HepG2 (cell line): ENCODE measurements around the gene NPTXR. TPM values are rescaled to one million over a fixed set of nuclear protein-coding genes. Genes with fewer than 3 reads are reported as not detected.

ENCODE experiments used
- ATAC-seq: fragments of 200-7000 bp; cut with Tn5 transposase; 3 replicates; pipeline ENCODE4 v1.9.1; 2020; ENCODE audit warnings: mild to moderate bottlenecking, moderate library complexity
- BruUV-seq: library from RNA; stranded (reverse); fragments of 400-500 nt; replicated peaks from 2 replicates; lab custom pipeline; 2021; lab: Mats Ljungman, UMichigan
- CTCF ChIA-PET: fragments of 300-600 bp; formaldehyde crosslinking; extraction: SDS; loops from one replicate; lab custom pipeline; 2021; ENCODE audit warnings: low total read pairs, inconsistent platforms, low intra/inter-chr PET ratio; lab: Yijun Ruan, JAX
- POLR2A ChIA-PET: fragments of 350-600 bp; sonication (Branson Sonifier 250); formaldehyde crosslinking; loops from one replicate; lab custom pipeline; 2020; ENCODE audit warnings: antibody characterized with exemption, inconsistent platforms; lab: Yijun Ruan, JAX
- DNase-seq: peaks from one replicate; pipeline ENCODE4 v3.0.0-alpha.2; 2015; ENCODE audit warnings: low spot score
- FAIRE-seq: peaks from 3 replicates; lab custom pipeline; 2011; peaks lifted over from hg19 to GRCh38; lab: Jason Lieb, UNC
- H2AFZ ChIP-seq: one replicate; pipeline ENCODE4 v1.6.1; 2011; ENCODE audit warnings: low read length, inconsistent platforms
- H3K27ac ChIP-seq: fragments of 300-600 bp; 3 replicates; pipeline ENCODE4 v1.8.0; 2011; ENCODE audit warnings: mixed run types, mild to moderate bottlenecking, mixed read lengths, low read length, inconsistent platforms; ENCODE audit not compliant: insufficient read depth; ENCODE audit errors: extremely low read length
- H3K27me3 ChIP-seq, 2 experiments: fragments of 200-600 bp in 1 of 2; 2 replicates in 1 of 2; 3 replicates in 1 of 2; pipeline versions ENCODE4 v1.6.0 to v1.8.0; 2011; ENCODE audit warnings: low read length in 2 of 2, mild to moderate bottlenecking in 2 of 2, moderate library complexity in 2 of 2, inconsistent platforms in 1 of 2; ENCODE audit not compliant: insufficient read depth in 2 of 2, control insufficient read depth in 1 of 2
- H3K36me3 ChIP-seq, 2 experiments: fragments of 200-600 bp in 1 of 2; replicated peaks in 1 of 2; 2 replicates in 1 of 2; 3 replicates in 1 of 2; pipeline versions ENCODE4 v1.5.1 to v1.8.0; 2011; ENCODE audit warnings: low read length in 2 of 2, inconsistent platforms in 1 of 2; ENCODE audit not compliant: insufficient read depth in 2 of 2, control insufficient read depth in 1 of 2
- H3K4me1 ChIP-seq: 2 replicates; pipeline ENCODE4 v1.5.1; 2012; ENCODE audit warnings: low read length, inconsistent platforms; ENCODE audit not compliant: insufficient read depth
- H3K4me2 ChIP-seq: 2 replicates; pipeline ENCODE4 v1.6.0; 2011; ENCODE audit warnings: low read depth, low read length, inconsistent platforms
- H3K4me3 ChIP-seq, 3 experiments: fragments of 200-600 bp in 1 of 3; sonication (generic), shearing (Covaris generic) in 1 of 3; replicated peaks in 1 of 3; 2 replicates each; pipeline ENCODE4 v1.5.1; 2011 to 2016; ENCODE audit warnings: low read length in 3 of 3, inconsistent platforms in 2 of 3, low read depth in 2 of 3, mild to moderate bottlenecking in 2 of 3, control low read depth in 1 of 3, mixed read lengths in 1 of 3; ENCODE audit not compliant: insufficient read depth in 1 of 3
- H3K79me2 ChIP-seq: one replicate; pipeline ENCODE4 v1.6.1; 2011; ENCODE audit warnings: low read length, inconsistent platforms; ENCODE audit not compliant: insufficient read depth
- H3K9ac ChIP-seq: 2 replicates; pipeline ENCODE4 v1.6.0; 2011; ENCODE audit warnings: mild to moderate bottlenecking, low read depth, low read length, inconsistent platforms; ENCODE audit not compliant: insufficient read depth
- H3K9me3 ChIP-seq: 2 replicates; pipeline ENCODE4 v1.5.1; 2012; ENCODE audit warnings: mild to moderate bottlenecking, low read length
- H4K20me1 ChIP-seq: 2 replicates; pipeline ENCODE4 v1.6.0; 2011; ENCODE audit warnings: inconsistent platforms, mild to moderate bottlenecking, low read length, moderate library complexity; ENCODE audit not compliant: insufficient read depth
- ESRRA ChIP-seq: sonication (generic); formaldehyde crosslinking; IDR thresholded peaks from 2 replicates; pipeline ENCODE4 v1.5.1; 2020; ENCODE audit warnings: mild to moderate bottlenecking, low read depth, missing genetic modification reagents
- HNRNPH1 ChIP-seq: fragments of 200-400 bp; formaldehyde crosslinking; optimal IDR thresholded peaks from 2 replicates; pipeline ENCODE3; 2017; ENCODE audit warnings: mild to moderate bottlenecking, low read depth, low read length
- MEIS1 ChIP-seq: sonication (generic); formaldehyde crosslinking; IDR thresholded peaks from 2 replicates; pipeline ENCODE4 v1.9.0; 2021; ENCODE audit warnings: mild to moderate bottlenecking, missing genetic modification reagents, moderate library complexity, borderline replicate concordance
- NR1H2 ChIP-seq: sonication (generic); formaldehyde crosslinking; IDR thresholded peaks from 2 replicates; pipeline ENCODE4 v1.8.1; 2022; ENCODE audit warnings: low read depth, missing genetic modification reagents, borderline replicate concordance
- RFXAP ChIP-seq: sonication (generic); formaldehyde crosslinking; IDR thresholded peaks from 2 replicates; pipeline ENCODE4 v1.4.0; 2020; ENCODE audit warnings: missing genetic modification reagents, borderline replicate concordance
- SPEN ChIP-seq: sonication (generic); formaldehyde crosslinking; IDR thresholded peaks from 2 replicates; pipeline ENCODE4 v1.5.1; 2020; ENCODE audit warnings: low read depth, mild to moderate bottlenecking, missing genetic modification reagents
- SRSF1 ChIP-seq: fragments of 200-400 bp; formaldehyde crosslinking; optimal IDR thresholded peaks from 2 replicates; pipeline ENCODE3; 2017; ENCODE audit warnings: mild to moderate bottlenecking, low read depth, low read length, moderate library complexity
- ZBTB7A ChIP-seq: sonication (generic); formaldehyde crosslinking; IDR thresholded peaks from 2 replicates; pipeline ENCODE4 v1.8.0; 2022; ENCODE audit warnings: mild to moderate bottlenecking, missing genetic modification reagents
- ZFX ChIP-seq: sonication (generic); formaldehyde crosslinking; IDR thresholded peaks from 2 replicates; pipeline ENCODE4 v1.4.0; 2020; ENCODE audit warnings: mild to moderate bottlenecking, low read depth, missing genetic modification reagents, moderate library complexity
- ZNF253 ChIP-seq: sonication (generic); formaldehyde crosslinking; IDR thresholded peaks from 2 replicates; pipeline ENCODE4 v1.8.0; 2022; ENCODE audit warnings: mild to moderate bottlenecking, missing genetic modification reagents, borderline replicate concordance
- ZNF558 ChIP-seq: sonication (generic); formaldehyde crosslinking; IDR thresholded peaks from 2 replicates; pipeline ENCODE4 v1.9.0; 2022; ENCODE audit warnings: mild to moderate bottlenecking, missing genetic modification reagents, borderline replicate concordance
- ZNF629 ChIP-seq: sonication (generic); formaldehyde crosslinking; conservative IDR thresholded peaks from 2 replicates; pipeline ENCODE4 v1.5.0; 2020; ENCODE audit warnings: missing genetic modification reagents
- ZSCAN9 ChIP-seq: IDR thresholded peaks from 2 replicates; pipeline ENCODE4 v1.6.1; 2016; ENCODE audit warnings: borderline replicate concordance
- WGBS: methylation state at CpG from one replicate; pipeline ENCODE4 v1.1.6; 2017; ENCODE audit warnings: low lambda C conversion rate; 5-methylcytosine and 5-hydroxymethylcytosine counted together
- in situ Hi-C: cut with HindIII; loops from 2 replicates; pipeline ENCODE4 v1.10.0; 2017; ENCODE audit warnings: low pct_unique_long_range_greater_than_20kb; ENCODE audit not compliant: extremely low pct_ligation_motif_present
- intact Hi-C: fragments of 100-400 bp; cut with micrococcal nuclease; formaldehyde crosslinking; loops from one replicate; pipeline ENCODE4 v1.10.0; 2022; ENCODE audit not compliant: unreplicated experiment
- polyA plus RNA-seq, 8 experiments: library from polyadenylated mRNA; depleted of rRNA in 3 of 8; stranded (reverse) in 7 of 8; unstranded in 1 of 8; fragments of >200 nt; fragmentation: Illumina TruSeq in 4 of 8; extraction: Trizol in 4 of 8; gene quantifications; 2 replicates each; pipeline versions ENCODE4 v1.2.1 to v1.2.3, GENCODE V29; 2011 to 2016; ENCODE audit warnings: low read depth in 4 of 8, missing spikeins in 1 of 8, mixed read lengths in 1 of 8; ENCODE audit not compliant: insufficient read depth in 1 of 8
- total RNA-seq, 5 experiments: library from RNA; depleted of rRNA; stranded (reverse); fragments of >200 nt; fragmentation: Illumina TruSeq; extraction: Trizol; gene quantifications; 2 replicates each; pipeline ENCODE4 v1.2.3, GENCODE V29; 2016; ENCODE audit warnings: low read depth in 1 of 5
- TF ChIP-seq, protein P1 (sequence below): sonication (generic); formaldehyde crosslinking; IDR thresholded peaks from 2 replicates; pipeline ENCODE4 v1.4.0; 2020; ENCODE audit warnings: mild to moderate bottlenecking, missing genetic modification reagents

Gene NPTXR
- total and polyA plus RNA-seq, 2 of the 13 experiments (the other 11 are each of a cell fraction or from before 2014, with no cell fraction given), result 2.6 to 4.8 TPM

- TF ChIP-seq SPEN (CRISPR knock-in tag) (peak; percentile 62; the same call in 1 of the 2 replicates), ZSCAN9 (CRISPR knock-in tag) (peak; percentile 28; the same call in 1 of the 2 replicates), NR1H2 (CRISPR knock-in tag) (no peak), RFXAP (CRISPR knock-in tag) (peak; percentile 22; the same call in 1 of the 2 replicates)
These were observed 599 bp downstream of the NPTXR start (continued) for GRCh38 chr22:38843201-38843656.

DNA sequence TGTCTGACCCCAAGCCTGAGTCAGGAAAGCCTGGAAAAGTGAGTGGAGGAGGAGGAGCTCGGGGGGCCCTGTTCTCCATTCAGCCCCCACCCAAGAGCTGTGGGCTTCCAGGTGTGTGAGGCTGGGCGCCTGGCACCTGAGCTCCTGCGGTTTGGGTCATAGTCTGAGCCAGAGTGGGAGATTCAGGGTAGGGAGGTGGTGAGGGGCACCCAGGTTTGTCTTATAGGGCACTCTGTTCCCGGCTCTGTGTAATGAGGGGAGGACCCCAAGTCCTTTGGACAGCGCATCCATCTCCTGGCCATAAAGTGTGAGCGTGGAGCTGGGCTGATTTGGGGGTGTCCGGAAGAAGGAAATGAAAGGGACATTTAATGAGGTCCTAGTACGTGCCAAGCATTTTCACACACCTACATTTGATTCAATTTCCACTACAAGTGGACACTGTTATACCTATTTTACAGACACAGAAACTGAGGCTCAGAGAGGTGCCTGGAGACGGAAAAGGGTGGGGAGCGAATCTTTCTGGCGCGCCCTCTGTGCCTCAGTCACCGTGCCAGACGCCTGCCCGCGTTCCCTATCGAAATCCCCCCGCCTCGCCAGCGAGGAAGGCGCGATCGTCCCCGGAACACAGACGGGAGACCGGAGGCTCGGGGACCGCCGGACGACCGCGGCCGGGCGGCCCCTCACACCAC, 1.2 kb downstream of the NPTXR start:
- DNase-seq (no peak), ATAC-seq (no peak), FAIRE-seq (no peak)
- Histone ChIP-seq H3K36me3 (no peaks in the 10 kb centered on the region), H2AFZ (no peak overlapping the region), H4K20me1 (no peaks in the 10 kb centered on the region), H3K4me2 (peak overlapping the region; percentile 74), H3K9ac (peak overlapping the region; percentile 67), H3K79me2 (no peaks in the 10 kb centered on the region), H3K4me3 (peak overlapping the region; percentile 32 to 83 (median 45)), H3K27me3 (peaks cover 0 to 4% of the 10 kb centered on the region in 2 experiments; a peak in 2 of 5 replicates), H3K4me1 (peaks cover 72% of the 10 kb centered on the region), H3K9me3 (no peaks in the 10 kb centered on the region), H3K27ac (peak overlapping the region; percentile 9)
- intact Hi-C loops, result loop anchor here (10.0 kb wide), 1 partner anchor 78 kb away; no protein-coding TSS in a partner anchor
- ChIA-PET CTCF (interaction anchor here (2.1 kb wide), 1 partner anchor 74 kb away, joined by 9 read pairs; no protein-coding TSS in a partner anchor), POLR2A (interaction anchor here (0.6 to 1.2 kb wide), 5 partner anchors 20 to 161 kb away, joined by 3 read pairs; partner anchors contain the start of genes GTPBP1 and TOMM22)
- TSS peak; percentile 62 for BruUV-seq
- in situ Hi-C loops, result no loop called here
- 41% methylated on average over 18 of the region's 34 CpGs for WGBS
- TF ChIP-seq HNRNPH1, result no peak
- TF ChIP-seq, protein P1, sequence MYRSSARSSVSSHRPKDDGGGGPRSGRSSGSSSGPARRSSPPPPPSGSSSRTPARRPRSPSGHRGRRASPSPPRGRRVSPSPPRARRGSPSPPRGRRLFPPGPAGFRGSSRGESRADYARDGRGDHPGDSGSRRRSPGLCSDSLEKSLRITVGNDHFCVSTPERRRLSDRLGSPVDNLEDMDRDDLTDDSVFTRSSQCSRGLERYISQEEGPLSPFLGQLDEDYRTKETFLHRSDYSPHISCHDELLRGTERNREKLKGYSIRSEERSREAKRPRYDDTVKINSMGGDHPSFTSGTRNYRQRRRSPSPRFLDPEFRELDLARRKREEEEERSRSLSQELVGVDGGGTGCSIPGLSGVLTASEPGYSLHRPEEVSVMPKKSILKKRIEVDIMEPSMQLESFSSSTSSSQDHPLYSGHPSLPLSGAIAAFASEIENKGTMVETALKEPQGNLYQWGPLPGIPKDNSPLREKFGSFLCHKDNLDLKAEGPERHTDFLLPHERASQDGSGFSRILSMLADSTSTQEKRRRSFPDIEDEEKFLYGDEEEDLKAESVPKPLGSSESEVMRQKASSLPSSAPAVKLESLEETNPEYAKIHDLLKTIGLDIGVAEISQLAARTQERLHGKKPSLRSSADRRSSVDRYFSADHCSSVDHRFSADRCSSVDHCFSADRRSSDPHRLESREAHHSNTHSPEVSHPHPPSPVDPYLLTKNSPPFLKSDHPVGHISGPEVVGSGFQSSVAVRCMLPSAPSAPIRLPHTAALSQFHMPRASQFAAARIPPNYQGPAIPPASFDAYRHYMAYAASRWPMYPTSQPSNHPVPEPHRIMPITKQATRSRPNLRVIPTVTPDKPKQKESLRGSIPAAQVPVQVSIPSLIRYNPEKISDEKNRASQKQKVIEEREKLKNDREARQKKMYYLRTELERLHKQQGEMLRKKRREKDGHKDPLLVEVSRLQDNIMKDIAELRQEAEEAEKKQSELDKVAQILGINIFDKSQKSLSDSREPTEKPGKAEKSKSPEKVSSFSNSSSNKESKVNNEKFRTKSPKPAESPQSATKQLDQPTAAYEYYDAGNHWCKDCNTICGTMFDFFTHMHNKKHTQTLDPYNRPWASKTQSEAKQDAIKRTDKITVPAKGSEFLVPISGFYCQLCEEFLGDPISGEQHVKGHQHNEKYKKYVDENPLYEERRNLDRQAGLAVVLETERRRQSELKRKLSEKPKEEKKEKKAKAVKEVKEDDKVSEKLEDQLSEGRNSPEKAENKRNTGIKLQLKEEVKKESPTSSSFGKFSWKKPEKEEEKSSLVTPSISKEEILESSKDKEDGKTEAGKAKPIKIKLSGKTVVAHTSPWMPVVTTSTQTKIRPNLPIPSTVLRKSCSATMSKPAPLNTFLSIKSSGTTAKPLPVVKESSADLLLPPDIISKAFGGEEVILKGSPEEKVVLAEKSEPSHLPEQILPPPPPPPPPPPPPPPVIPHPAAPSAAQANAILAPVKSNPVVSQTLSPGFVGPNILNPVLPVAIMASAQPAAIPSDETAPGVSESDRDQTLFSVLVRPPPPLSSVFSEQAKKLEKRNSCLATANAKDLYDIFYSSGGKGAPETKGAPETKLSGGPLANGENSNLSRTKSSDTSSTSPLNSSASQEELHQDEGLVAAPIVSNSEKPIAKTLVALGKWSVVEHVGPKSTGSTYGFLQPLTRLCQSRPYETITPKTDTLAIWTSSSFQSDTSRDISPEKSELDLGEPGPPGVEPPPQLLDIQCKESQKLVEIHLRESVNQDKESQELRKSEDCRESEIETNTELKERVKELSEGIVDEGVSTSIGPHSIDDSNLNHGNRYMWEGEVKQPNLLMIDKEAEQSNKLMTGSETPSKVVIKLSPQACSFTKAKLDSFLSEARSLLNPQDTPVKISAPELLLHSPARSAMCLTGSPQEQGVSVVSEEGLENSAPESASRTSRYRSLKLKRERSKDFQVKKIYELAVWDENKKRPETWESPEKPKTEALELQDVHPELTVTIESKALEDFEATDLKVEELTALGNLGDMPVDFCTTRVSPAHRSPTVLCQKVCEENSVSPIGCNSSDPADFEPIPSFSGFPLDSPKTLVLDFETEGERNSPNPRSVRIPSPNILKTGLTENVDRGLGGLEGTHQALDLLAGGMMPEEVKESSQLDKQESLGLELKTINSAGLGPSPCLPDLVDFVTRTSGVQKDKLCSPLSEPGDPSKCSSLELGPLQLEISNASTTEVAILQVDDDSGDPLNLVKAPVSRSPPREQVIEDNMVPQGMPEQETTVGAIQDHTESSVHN, result no peak
- TF ChIP-seq ZNF629, result peak; percentile 90
- no peak for TF ChIP-seq ZNF253 (CRISPR knock-in tag)
- TF ChIP-seq SRSF1, result peak; percentile 26
- TF ChIP-seq ZNF558 (CRISPR knock-in tag), result no peak
- TF ChIP-seq ZFX, result no peak
- peak; percentile 23; the same call in 1 of the 2 replicates for TF ChIP-seq MEIS1 (CRISPR knock-in tag)
- TF ChIP-seq ZBTB7A (CRISPR knock-in tag), result peak; percentile 14; the same call in 1 of the 2 replicates
- 0 out of 2 replicates have a peak, but pooled peaks have one; percentile 8 for TF ChIP-seq ESRRA (CRISPR knock-in tag)
